Measurements from ENCODE around the gene UNC45A.
A peak's percentile ranks its signal among the peaks of the same experiment; 100 is the strongest.

UNC45A gene

GRCh38 chr15:90911906-90912769, 22.9 kb upstream of the UNC45A start:
- peaks cover 10% of the 10 kb centered on the region for H3K4me1 ChIP-seq (ENCODE audit: control insufficient read depth, insufficient read depth, low read length, poor library complexity, severe bottlenecking)
- peaks cover 43% of the 10 kb centered on the region for H3K36me3 ChIP-seq (ENCODE audit: control insufficient read depth, insufficient read depth, low read length)
- H3K9me3 ChIP-seq (ENCODE audit: control insufficient read depth, low read length), result no peaks in the 10 kb centered on the region
- WGBS, 2 experiments (ENCODE audit: insufficient coverage in 2 of 2), result 96 to 97% methylated on average over 27 to 30 of the region's 30 CpGs
- no peak overlapping the region for H3K27ac ChIP-seq (ENCODE audit: low read depth, low read length, severe bottlenecking)
- no peak overlapping the region for H3K4me3 ChIP-seq (ENCODE audit: extremely low read depth, insufficient read depth, low read length, poor library complexity, severe bottlenecking)

- H3K4me3 ChIP-seq (ENCODE audit: extremely low read depth, insufficient read depth, low read length, poor library complexity, severe bottlenecking), result no peak overlapping the region
- H3K9me3 ChIP-seq (ENCODE audit: control insufficient read depth, low read length), result no peaks in the 10 kb centered on the region
- WGBS, 2 experiments (ENCODE audit: insufficient coverage in 2 of 2), result 97 to 98% methylated on average over 6 of the region's 7 CpGs
- peaks cover 38% of the 10 kb centered on the region for H3K36me3 ChIP-seq (ENCODE audit: control insufficient read depth, insufficient read depth, low read length)
- H3K27ac ChIP-seq (ENCODE audit: low read depth, low read length, severe bottlenecking), result no peak overlapping the region
- peaks cover 10% of the 10 kb centered on the region for H3K4me1 ChIP-seq (ENCODE audit: control insufficient read depth, insufficient read depth, low read length, poor library complexity, severe bottlenecking)
Measured at GRCh38 chr15:90912770-90913075, 22.4 kb upstream of the UNC45A start.

GRCh38 chr15:90913398-90913944, 21.6 kb upstream of the UNC45A start:
- 88 to 95% methylated on average over 9 to 11 of the region's 12 CpGs for WGBS, 2 experiments (ENCODE audit: insufficient coverage in 2 of 2)
- peaks cover 42% of the 10 kb centered on the region for H3K36me3 ChIP-seq (ENCODE audit: control insufficient read depth, insufficient read depth, low read length)

GRCh38 chr15:90914305-90915080, 20.6 kb upstream of the UNC45A start:
- H3K27ac ChIP-seq (ENCODE audit: low read depth, low read length, severe bottlenecking), result no peak overlapping the region
- H3K4me1 ChIP-seq (ENCODE audit: control insufficient read depth, insufficient read depth, low read length, poor library complexity, severe bottlenecking), result peaks cover 10% of the 10 kb centered on the region
- WGBS, 2 experiments (ENCODE audit: insufficient coverage in 2 of 2), result 92 to 94% methylated on average over 18 to 20 of the region's 22 CpGs
- H3K4me3 ChIP-seq (ENCODE audit: extremely low read depth, insufficient read depth, low read length, poor library complexity, severe bottlenecking), result no peak overlapping the region
- no peaks in the 10 kb centered on the region for H3K9me3 ChIP-seq (ENCODE audit: control insufficient read depth, low read length)
- peaks cover 43% of the 10 kb centered on the region for H3K36me3 ChIP-seq (ENCODE audit: control insufficient read depth, insufficient read depth, low read length)

More at GRCh38 chr15:90913398-90913944, 21.6 kb upstream of the UNC45A start:
- Histone ChIP-seq H3K4me1 (ENCODE audit: control insufficient read depth, insufficient read depth, low read length, poor library complexity, severe bottlenecking) (peaks cover 10% of the 10 kb centered on the region), H3K9me3 (ENCODE audit: control insufficient read depth, low read length) (no peaks in the 10 kb centered on the region), H3K4me3 (ENCODE audit: extremely low read depth, insufficient read depth, low read length, poor library complexity, severe bottlenecking) (no peak overlapping the region), H3K27ac (ENCODE audit: low read depth, low read length, severe bottlenecking) (no peak overlapping the region)

- Histone ChIP-seq H3K9me3 (ENCODE audit: control insufficient read depth, low read length) (no peaks in the 10 kb centered on the region), H3K27ac (ENCODE audit: low read depth, low read length, severe bottlenecking) (peak overlapping the region; percentile 1), H3K36me3 (ENCODE audit: control insufficient read depth, insufficient read depth, low read length) (peaks cover 51% of the 10 kb centered on the region), H3K4me3 (ENCODE audit: extremely low read depth, insufficient read depth, low read length, poor library complexity, severe bottlenecking) (no peak overlapping the region), H3K4me1 (ENCODE audit: control insufficient read depth, insufficient read depth, low read length, poor library complexity, severe bottlenecking) (peaks cover 10% of the 10 kb centered on the region)
- WGBS, 2 experiments (ENCODE audit: insufficient coverage in 2 of 2), result 91 to 97% methylated on average over 4 to 6 of the region's 7 CpGs
Measured at GRCh38 chr15:90915216-90915807, 19.8 kb upstream of the UNC45A start.

GRCh38 chr15:90915808-90916440, 19.2 kb upstream of the UNC45A start:
- Histone ChIP-seq H3K9me3 (ENCODE audit: control insufficient read depth, low read length) (no peaks in the 10 kb centered on the region), H3K27ac (ENCODE audit: low read depth, low read length, severe bottlenecking) (peak overlapping the region; percentile 1), H3K36me3 (ENCODE audit: control insufficient read depth, insufficient read depth, low read length) (peaks cover 52% of the 10 kb centered on the region), H3K4me3 (ENCODE audit: extremely low read depth, insufficient read depth, low read length, poor library complexity, severe bottlenecking) (no peak overlapping the region), H3K4me1 (ENCODE audit: control insufficient read depth, insufficient read depth, low read length, poor library complexity, severe bottlenecking) (peaks cover 10% of the 10 kb centered on the region)
- 80% methylated on average over 13 to 24 of the region's 25 CpGs for WGBS, 2 experiments (ENCODE audit: insufficient coverage in 2 of 2)

- H3K4me1 ChIP-seq (ENCODE audit: control insufficient read depth, insufficient read depth, low read length, poor library complexity, severe bottlenecking), result peaks cover 10% of the 10 kb centered on the region
- no peak overlapping the region for H3K27ac ChIP-seq (ENCODE audit: low read depth, low read length, severe bottlenecking)
- WGBS, 2 experiments (ENCODE audit: insufficient coverage in 2 of 2), result 92% methylated on average over 10 to 11 of the region's 11 CpGs
- no peaks in the 10 kb centered on the region for H3K9me3 ChIP-seq (ENCODE audit: control insufficient read depth, low read length)
- H3K36me3 ChIP-seq (ENCODE audit: control insufficient read depth, insufficient read depth, low read length), result peaks cover 53% of the 10 kb centered on the region
- H3K4me3 ChIP-seq (ENCODE audit: extremely low read depth, insufficient read depth, low read length, poor library complexity, severe bottlenecking), result no peak overlapping the region
Measured at GRCh38 chr15:90916461-90916860, 18.6 kb upstream of the UNC45A start.

GRCh38 chr15:90917569-90917968, 17.5 kb upstream of the UNC45A start:
- Histone ChIP-seq H3K27ac (ENCODE audit: low read depth, low read length, severe bottlenecking) (no peak overlapping the region), H3K36me3 (ENCODE audit: control insufficient read depth, insufficient read depth, low read length) (peaks cover 43% of the 10 kb centered on the region), H3K4me3 (ENCODE audit: extremely low read depth, insufficient read depth, low read length, poor library complexity, severe bottlenecking) (no peak overlapping the region), H3K9me3 (ENCODE audit: control insufficient read depth, low read length) (no peaks in the 10 kb centered on the region), H3K4me1 (ENCODE audit: control insufficient read depth, insufficient read depth, low read length, poor library complexity, severe bottlenecking) (peaks cover 10% of the 10 kb centered on the region)
- WGBS, 2 experiments (ENCODE audit: insufficient coverage in 2 of 2), result 90 to 97% methylated on average over 10 to 12 of the region's 12 CpGs

- 95 to 98% methylated on average over 15 to 23 of the region's 23 CpGs for WGBS, 2 experiments (ENCODE audit: insufficient coverage in 2 of 2)
- Histone ChIP-seq H3K9me3 (ENCODE audit: control insufficient read depth, low read length) (no peaks in the 10 kb centered on the region), H3K4me1 (ENCODE audit: control insufficient read depth, insufficient read depth, low read length, poor library complexity, severe bottlenecking) (peaks cover 10% of the 10 kb centered on the region), H3K4me3 (ENCODE audit: extremely low read depth, insufficient read depth, low read length, poor library complexity, severe bottlenecking) (no peak overlapping the region), H3K36me3 (ENCODE audit: control insufficient read depth, insufficient read depth, low read length) (peaks cover 37% of the 10 kb centered on the region), H3K27ac (ENCODE audit: low read depth, low read length, severe bottlenecking) (no peak overlapping the region)
Measured at GRCh38 chr15:90918034-90918788, 16.9 kb upstream of the UNC45A start.

GRCh38 chr15:90918835-90919234, 16.2 kb upstream of the UNC45A start:
- Histone ChIP-seq H3K9me3 (ENCODE audit: control insufficient read depth, low read length) (no peaks in the 10 kb centered on the region), H3K36me3 (ENCODE audit: control insufficient read depth, insufficient read depth, low read length) (peaks cover 30% of the 10 kb centered on the region), H3K4me3 (ENCODE audit: extremely low read depth, insufficient read depth, low read length, poor library complexity, severe bottlenecking) (no peak overlapping the region), H3K27ac (ENCODE audit: low read depth, low read length, severe bottlenecking) (no peak overlapping the region), H3K4me1 (ENCODE audit: control insufficient read depth, insufficient read depth, low read length, poor library complexity, severe bottlenecking) (peaks cover 10% of the 10 kb centered on the region)
- WGBS, 2 experiments (ENCODE audit: insufficient coverage in 2 of 2), result 96 to 98% methylated on average over 6 of the region's 6 CpGs
